ENCODE measurements around the gene SPCS2.

DNA sequence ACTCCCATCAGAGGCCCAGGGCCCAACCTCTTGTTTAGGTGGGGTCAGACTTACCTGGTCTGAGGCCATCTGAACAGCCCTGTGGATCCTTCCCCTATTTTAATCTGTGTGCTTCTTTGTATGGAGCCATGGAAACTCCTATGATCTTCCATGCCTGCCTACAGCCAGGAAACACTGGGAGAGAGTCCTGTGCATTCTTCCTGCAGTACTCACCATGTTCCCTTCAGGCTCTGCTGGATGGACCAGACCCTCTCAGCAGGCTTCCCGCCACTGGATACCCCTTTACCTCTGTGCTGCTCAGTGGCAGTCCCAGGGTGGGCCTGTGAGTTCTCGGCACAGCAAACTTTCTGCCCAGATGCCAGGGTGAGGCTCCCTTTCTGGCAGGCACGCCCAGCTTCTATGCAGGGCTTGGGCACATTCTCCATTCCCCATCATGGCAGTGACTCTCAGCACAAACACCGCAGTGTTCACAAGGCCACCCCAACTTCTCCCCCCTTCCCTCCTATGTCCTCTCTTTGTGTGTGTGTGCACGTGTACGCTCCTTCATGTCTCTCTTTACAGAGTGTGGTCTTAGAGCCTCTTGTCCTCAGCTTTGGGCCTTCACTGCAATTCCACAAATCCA lies 74.5 kb downstream of the SPCS2 start:
- TF ChIP-seq, protein P1, sequence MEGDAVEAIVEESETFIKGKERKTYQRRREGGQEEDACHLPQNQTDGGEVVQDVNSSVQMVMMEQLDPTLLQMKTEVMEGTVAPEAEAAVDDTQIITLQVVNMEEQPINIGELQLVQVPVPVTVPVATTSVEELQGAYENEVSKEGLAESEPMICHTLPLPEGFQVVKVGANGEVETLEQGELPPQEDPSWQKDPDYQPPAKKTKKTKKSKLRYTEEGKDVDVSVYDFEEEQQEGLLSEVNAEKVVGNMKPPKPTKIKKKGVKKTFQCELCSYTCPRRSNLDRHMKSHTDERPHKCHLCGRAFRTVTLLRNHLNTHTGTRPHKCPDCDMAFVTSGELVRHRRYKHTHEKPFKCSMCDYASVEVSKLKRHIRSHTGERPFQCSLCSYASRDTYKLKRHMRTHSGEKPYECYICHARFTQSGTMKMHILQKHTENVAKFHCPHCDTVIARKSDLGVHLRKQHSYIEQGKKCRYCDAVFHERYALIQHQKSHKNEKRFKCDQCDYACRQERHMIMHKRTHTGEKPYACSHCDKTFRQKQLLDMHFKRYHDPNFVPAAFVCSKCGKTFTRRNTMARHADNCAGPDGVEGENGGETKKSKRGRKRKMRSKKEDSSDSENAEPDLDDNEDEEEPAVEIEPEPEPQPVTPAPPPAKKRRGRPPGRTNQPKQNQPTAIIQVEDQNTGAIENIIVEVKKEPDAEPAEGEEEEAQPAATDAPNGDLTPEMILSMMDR (IDR thresholded peaks at IDR 0.05) = no peak
- no peak for TF ChIP-seq POLR2A (IDR thresholded peaks at IDR 0.05)

Data from Peyer's patch (tissue), 4 donors.